HG03571 (cell line): ENCODE data around the gene GOLGA6A.

Experiments
- ATAC-seq: cut with Tn5 transposase; IDR thresholded peaks from one replicate; pipeline ENCODE4 v1.9.1; 2021; ENCODE audit not compliant: unreplicated experiment

Gene GOLGA6A

DNA sequence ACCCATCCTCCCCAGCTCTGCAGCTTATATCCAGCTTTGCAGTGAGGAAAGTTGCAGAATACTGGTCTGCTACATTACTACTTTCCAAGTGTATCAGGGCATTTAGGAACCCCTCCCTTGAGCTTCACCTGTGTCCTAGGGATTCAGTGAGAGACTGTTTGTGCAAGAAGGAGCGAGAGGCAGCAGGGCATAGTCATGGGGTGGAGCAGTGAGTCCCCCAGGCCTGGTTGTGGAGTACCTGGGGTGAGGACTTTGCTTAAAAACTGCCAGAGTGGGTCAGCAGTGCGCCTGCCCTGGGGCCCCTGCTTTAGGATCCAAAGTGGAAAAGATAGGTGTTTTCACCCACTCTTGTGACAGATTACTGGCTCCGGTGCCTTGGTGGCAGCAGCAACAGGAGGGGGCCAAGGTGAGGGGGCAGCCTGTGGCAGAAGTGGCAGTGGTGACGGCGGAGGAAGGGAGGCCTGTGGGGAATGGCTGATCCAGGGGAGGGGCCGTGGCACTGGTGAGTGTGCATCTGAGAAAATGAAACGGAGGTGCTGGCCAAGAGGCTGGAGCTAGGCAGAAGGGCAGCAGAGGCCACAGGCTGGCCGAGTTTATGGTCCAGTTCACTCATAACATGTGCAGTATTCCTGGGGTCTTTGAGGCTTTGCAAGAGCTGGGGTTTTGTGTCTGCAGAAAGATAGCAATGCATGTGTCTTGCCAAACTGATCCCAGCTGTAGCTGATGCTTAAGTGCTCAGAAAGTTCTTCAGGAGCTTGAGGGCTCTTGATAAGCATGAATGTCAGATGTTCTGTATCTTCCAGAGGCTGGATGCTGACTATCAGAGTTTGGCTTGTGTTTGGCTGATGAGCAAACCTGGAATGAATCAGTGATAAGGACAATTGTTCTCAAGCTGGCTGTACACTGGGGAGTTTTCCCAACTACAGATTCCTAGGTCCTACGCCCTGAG lies 43.4 kb downstream of the GOLGA6A start:
- no peak for ATAC-seq

DNA sequence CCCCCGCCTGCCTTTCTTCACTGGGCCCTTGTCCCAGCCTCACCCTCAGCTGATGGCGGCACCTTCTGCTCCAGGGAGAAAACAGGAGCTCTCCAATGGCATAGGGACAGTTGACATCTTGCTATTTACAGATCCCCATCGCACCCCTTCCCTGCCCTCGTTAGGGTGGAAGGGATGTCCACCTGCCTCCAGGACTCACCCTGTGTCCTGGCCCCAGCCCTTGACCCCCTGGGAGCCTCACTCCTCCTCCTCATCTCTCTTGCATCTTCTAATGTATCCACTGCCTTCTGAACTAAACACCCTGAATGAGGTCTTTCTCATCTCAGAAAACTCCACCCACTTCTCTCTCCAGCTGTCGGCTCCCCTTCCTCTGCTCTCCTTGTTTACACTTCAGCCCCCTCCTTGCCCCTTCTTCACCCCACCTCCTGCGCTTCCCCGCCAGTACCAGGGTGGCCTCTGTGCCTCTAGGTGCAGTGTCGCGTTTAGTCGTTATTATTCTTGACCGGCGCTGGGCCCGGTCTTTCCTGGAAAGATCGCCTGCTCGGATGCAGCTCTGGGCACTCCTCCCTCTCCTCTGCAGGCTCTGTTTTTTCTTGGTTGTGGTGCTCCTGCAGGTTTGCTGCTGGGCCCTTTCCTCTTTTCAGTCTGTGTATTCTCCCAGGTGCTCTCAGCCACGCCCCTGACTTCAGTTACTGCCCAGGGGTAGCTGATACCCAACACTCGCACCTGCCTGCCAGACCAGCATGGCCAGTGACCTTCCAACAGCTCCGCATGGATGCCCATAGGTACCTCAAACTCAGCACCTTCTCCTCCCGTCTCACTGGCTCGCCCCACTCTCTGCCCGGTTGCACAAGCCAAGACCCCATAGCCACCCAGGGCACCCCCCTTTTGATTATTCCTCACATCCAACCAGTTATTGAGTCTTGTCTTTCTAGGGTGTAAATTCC lies 44.9 kb downstream of the GOLGA6A start:
- ATAC-seq, result no peak

DNA sequence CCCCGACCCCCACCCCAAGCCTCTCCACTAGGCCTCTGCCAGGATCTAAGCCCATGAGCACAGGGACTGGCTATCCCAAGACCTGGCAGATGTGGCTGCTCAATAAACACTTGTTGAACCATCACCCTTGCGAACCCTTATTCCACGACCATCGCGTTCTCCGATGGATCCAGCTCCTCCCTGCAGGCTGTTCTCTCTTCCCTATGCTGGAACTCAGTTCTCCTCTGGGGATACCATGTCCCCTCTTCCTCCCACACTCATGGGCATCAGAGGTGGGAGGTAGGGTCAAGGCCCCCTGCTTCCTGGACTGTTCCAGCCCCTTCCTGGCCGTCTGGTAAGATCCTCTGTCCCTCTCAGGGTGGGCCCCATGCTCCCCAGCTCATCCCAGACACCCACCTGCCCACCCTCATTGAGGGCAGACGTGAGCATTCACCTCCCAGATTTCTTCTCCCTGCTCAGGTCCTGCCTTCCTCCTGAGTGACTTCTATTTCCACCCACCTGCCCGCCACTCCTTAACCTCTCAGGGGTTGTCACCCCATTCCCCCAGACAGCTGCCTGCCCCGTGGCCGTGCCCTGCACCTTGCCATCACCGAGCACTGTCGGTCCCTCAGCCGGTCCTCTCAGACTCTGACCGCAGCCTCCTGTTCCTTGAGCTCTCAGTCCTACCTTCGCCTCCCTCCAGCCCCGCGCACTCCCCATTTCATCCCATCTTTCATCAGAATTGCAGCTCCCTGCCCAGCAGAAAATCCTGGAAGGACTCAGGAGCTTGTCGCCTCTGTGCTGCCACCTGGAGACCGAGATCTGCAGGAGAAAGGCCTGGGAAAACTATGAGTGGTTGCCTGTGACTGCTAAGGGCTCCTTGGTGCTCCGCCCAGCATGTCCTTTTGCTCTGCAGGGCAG lies 45.8 kb downstream of the GOLGA6A start:
- no peak for ATAC-seq

DNA sequence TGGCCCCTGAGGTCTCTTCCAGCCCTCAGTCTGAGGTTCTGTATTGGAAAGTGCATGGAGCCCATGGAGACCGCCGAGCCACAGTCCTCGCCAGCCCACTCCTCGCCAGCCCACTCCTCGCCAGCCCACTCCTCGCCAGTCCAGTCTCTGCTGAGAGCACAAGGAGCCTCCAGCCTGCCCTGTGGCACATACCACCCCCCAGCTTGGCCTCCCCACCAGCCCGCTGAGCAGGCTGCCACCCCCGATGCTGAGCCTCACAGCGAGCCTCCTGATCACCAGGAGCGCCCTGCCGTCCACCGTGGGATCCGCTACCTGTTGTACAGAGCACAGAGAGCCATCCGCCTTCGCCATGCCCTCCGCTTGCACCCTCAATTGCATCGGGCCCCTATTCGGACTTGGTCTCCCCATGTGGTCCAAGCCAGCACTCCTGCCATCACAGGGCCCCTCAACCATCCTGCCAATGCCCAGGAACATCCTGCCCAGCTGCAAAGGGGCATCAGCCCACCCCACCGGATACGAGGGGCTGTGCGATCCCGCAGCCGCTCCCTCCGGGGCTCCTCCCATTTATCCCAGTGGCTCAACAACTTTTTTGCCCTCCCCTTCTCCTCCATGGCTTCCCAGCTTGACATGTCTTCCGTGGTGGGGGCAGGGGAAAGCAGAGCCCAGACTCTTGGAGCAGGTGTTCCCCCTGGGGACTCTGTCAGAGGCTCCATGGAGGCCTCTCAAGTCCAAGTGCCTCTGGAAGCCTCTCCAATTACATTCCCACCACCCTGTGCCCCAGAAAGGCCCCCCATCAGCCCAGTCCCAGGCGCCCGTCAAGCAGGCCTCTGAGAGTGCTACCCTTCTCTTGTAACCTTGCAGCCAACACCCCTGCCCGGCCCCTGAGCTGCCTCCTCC lies 47.0 kb downstream of the GOLGA6A start:
- no peak for ATAC-seq

DNA sequence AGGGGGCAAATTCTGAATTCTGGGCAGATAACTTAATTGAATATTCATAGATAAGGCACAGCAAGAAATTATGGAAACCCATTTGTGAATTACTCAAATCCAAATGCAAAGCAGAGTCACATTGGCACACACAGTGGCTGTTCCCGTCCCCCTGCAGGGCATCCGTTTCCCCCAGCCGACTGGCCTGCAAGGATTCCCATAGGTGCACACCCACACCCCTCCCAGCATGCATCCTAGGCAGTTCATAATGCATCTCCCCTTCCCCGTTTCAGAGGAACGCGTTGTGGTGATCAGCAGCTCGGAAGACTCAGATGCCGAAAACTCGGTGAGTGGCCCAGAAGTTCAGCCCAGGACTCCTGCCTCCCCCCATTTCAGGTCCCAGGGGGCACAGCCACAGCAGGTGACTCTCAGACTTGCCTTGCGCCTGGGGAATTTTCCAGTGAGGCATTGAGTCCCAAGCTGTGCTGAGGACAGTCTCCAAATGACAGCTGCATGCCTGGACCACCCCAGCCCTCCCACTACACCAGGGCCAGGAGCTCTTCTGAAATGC lies 48.1 kb downstream of the GOLGA6A start:
- ATAC-seq, result no peak

DNA sequence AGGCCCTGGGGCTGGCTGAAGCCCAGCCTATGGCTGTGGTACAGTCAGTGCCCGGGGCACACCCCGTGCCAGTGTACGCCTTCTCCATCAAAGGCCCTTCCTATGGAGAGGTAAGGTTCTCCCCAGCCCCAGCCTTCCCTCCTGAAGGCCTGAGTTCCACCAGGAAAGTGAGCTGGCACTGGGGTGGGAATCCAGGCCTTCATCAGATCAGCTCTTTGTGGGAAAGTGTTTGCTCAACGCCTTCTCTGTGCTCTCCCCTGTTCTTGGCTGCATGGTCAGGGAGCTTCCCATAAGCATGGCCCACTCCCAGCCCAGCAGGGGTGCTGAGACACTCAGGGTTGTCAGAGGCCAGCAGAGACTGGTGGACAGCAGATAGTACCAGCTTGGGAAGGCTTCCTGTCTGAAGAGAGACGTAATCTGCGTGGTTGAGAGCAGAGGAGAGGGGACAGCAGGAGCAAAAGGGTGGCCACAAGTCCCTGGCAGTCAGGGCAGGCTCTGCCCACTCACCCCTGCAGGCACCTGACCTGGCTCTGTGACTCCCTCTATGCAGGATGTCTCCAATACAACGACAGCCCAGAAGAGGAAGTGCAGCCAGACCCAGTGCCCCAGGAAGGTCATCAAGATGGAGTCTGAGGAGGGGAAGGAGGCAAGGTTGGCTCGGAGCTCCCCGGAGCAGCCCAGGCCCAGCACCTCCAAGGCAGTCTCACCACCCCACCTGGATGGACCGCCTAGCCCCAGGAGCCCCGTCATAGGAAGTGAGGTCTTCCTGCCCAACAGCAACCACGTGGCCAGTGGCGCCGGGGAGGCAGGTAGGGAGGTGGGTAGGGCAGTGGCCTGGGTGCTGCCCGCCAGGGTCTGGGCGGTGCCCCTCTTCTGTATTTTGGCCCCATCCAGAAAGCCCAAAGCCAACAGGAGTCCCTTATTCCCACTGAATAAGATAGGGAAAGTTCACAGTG lies 49.5 kb downstream of the GOLGA6A start:
- ATAC-seq, result no peak

DNA sequence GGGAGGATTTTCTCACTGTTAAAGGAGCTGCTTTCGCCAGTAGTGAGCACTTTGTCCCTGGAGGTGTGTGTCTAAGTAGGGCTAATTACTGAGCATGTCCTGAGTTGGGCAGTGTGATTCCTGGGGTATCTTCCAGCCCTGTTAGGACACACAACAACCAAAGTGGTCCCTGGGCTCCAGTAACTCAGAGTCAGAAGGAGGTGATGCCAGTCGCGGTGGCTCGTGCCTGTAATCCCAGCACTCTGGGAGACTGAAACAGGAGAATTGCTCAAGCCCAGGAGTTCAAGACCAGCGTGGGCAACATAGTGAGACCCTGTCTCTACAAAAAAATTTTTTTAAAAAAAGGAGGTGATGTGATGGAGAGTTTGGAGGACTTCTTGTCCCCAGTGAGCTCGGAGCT lies 50.3 kb downstream of the GOLGA6A start:
- no peak for ATAC-seq

DNA sequence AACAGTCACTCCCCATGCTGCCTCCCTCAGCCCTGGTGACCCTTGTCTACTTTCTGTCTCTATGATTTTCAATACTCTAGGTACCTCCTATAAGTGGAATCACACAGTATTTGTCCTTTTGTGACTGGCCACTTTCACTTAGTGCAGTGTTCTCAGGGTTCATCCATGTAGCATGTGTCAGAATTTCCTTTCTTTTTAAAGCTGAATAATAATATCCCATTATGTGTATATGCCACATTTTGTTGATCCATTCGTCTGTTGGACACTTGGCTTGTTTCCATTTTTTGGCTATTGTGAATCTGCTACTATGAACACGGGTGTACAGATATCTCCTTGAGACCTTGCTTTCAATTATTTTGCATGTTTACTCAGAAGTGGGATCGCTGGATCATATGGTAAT lies 53.7 kb downstream of the GOLGA6A start:
- ATAC-seq, result no peak

DNA sequence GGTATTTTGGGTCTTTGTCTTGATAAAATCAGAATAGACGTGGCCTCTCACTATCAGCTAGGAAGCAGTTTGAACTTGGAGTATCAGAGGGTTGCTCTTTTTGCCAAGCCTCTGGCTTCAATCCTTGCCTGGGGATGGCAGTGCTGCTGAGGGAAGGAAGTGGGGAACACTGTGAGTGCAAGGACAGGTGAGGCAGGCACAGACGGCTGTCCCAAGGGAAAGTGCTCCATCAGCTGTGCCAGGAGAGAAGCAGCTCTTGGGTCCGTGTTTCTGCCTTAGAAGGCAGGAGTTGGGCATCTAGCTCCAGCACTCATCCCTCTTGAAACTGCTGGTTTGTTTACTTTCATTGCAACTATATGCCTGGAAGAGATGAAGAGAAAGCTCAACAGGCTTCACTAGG lies 54.7 kb downstream of the GOLGA6A start:
- ATAC-seq, result no peak

DNA sequence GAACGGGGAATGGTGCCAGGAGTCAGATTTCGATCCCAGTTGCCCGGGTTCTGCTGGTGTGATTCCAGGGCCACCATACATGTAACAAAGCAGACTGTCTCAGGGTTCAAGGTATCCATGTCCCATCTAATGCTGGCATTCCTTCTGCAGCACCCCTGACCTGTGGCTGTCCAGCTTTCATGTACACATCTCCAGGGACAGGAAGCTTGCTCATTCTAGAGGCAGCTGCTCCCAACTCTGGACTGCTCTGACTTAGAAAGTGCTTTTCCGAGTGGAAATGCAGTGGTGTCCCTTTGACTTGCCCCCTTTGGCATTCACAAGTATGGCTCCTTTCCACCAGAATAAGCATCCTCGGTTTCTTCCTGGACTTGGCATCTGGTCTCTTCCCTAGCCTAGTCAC lies 56.9 kb downstream of the GOLGA6A start:
- ATAC-seq, result no peak

DNA sequence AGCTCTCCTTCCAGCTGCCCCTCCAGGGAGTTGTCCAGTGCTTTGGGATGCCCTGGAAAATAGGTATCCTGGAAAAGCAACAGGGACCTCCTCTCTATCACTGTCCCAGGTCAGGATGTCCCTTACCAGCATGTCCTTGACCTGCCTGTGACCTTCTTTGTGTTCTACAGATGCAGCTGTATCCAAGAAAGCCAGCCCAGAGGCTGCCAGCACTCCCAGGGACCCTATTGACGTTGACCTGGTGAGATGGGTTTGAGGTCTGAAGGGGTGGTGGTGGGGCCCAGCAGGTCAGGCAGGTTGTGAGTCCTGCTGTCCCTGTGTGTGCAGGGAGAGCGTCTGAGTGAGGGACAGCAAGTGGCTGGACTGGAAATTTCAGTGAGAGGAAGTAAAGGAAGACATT lies 57.7 kb downstream of the GOLGA6A start:
- ATAC-seq, result no peak

DNA sequence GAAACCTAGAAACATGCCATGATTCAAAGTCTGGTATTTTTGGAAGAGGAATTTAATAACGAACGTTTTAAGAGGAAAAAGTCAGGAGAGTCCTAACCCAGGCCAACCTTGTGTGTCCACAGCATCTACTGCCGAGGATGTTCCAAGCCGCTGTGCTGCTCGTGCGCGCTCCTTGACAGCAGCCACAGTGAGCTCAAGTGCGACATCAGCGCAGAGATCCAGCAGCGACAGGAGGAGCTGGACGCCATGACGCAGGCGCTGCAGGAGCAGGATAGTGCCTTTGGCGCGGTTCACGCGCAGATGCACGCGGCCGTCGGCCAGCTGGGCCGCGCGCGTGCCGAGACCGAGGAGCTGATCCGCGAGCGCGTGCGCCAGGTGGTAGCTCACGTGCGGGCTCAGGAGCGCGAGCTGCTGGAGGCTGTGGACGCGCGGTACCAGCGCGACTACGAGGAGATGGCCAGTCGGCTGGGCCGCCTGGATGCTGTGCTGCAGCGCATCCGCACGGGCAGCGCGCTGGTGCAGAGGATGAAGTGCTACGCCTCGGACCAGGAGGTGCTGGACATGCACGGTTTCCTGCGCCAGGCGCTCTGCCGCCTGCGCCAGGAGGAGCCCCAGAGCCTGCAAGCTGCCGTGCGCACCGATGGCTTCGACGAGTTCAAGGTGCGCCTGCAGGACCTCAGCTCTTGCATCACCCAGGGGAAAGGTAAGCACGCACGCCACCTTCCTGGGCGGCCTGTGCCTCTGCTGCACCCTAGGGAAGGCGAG lies 59.5 kb downstream of the GOLGA6A start:
- no peak for ATAC-seq
